K562 (cell line): ENCODE results near the gene PILRA. TPM values are rescaled to one million over a fixed set of nuclear protein-coding genes. Genes with fewer than 3 reads are reported as not detected.
A peak's percentile ranks its signal among the peaks of the same experiment; 100 is the strongest.

ENCODE experiments used
- ATAC-seq: fragments of 200-7000 bp; cut with Tn5 transposase; 3 replicates; pipeline ENCODE4 v1.9.1; 2020; ENCODE audit warnings: moderate library complexity
- BruUV-seq: library from RNA; stranded (reverse); fragments of 400-500 nt; replicated peaks from 2 replicates; lab custom pipeline; 2021; lab: Mats Ljungman, UMichigan
- CTCF ChIA-PET: fragments of 300-600 bp; formaldehyde crosslinking; extraction: SDS; loops from one replicate; lab custom pipeline; 2021; ENCODE audit warnings: low intra/inter-chr PET ratio; lab: Yijun Ruan, JAX
- POLR2A ChIA-PET: fragments of 300-600, 350-650 bp; sonication (Branson Sonifier 250); formaldehyde crosslinking; extraction: SDS; loops from one replicate; lab custom pipeline; 2021; ENCODE audit warnings: antibody characterized with exemption, inconsistent platforms; lab: Yijun Ruan, JAX
- DNase-seq, 4 experiments: peaks; one replicate each; pipeline versions ENCODE4 v3.0.0 to v3.0.0-alpha.2; 2011 to 2018; ENCODE audit warnings: low spot score in 3 of 4, mixed read lengths in 3 of 4; ENCODE audit errors: extremely low read depth in 1 of 4
- FAIRE-seq: peaks from 2 replicates; lab custom pipeline; 2011; peaks lifted over from hg19 to GRCh38; lab: Jason Lieb, UNC
- H2AFZ ChIP-seq: 2 replicates; pipeline ENCODE4 v1.6.0; 2011; ENCODE audit warnings: low read depth, low read length, control low read depth, inconsistent platforms
- H3K27ac ChIP-seq: fragments of 200-600 bp; 3 replicates; pipeline ENCODE4 v1.8.0; 2011; ENCODE audit warnings: low read depth, mild to moderate bottlenecking, control low read depth, inconsistent platforms, low read length, moderate library complexity, mixed read lengths; ENCODE audit errors: extremely low read depth
- H3K27me3 ChIP-seq, 2 experiments: fragments of 300-600 bp in 1 of 2; 2 replicates in 1 of 2; 3 replicates in 1 of 2; pipeline versions ENCODE4 v1.6.0 to v1.8.0; 2011; ENCODE audit warnings: inconsistent platforms in 2 of 2, low read length in 2 of 2, mild to moderate bottlenecking in 1 of 2, mixed read lengths in 1 of 2, moderate library complexity in 1 of 2; ENCODE audit not compliant: control insufficient read depth in 2 of 2, insufficient read depth in 2 of 2
- H3K36me3 ChIP-seq: fragments of 300-600 bp; 3 replicates; pipeline ENCODE4 v1.8.0; 2011; ENCODE audit warnings: mild to moderate bottlenecking, low read length, inconsistent platforms; ENCODE audit not compliant: control insufficient read depth, insufficient read depth
- H3K4me1 ChIP-seq, 2 experiments: fragments of 200-600 bp in 1 of 2; replicated peaks in 1 of 2; 2 replicates in 1 of 2; 3 replicates in 1 of 2; pipeline versions ENCODE4 v1.5.1 to v1.8.0; 2011; ENCODE audit warnings: inconsistent platforms in 2 of 2, low read length in 2 of 2, mild to moderate bottlenecking in 1 of 2, mixed read lengths in 1 of 2, moderate library complexity in 1 of 2; ENCODE audit not compliant: control insufficient read depth in 2 of 2, insufficient read depth in 2 of 2
- H3K4me2 ChIP-seq: 2 replicates; pipeline ENCODE4 v1.6.1; 2011; ENCODE audit warnings: low read length, control low read depth, inconsistent platforms, mixed read lengths; ENCODE audit not compliant: insufficient read depth
- H3K4me3 ChIP-seq: fragments of 200-600 bp; sonication (generic), shearing (Covaris generic); 2 replicates; pipeline ENCODE4 v1.5.1; 2016; ENCODE audit warnings: control low read depth, inconsistent platforms
- H3K79me2 ChIP-seq: fragments of 200-600 bp; 3 replicates; pipeline ENCODE4 v1.8.0; 2011; ENCODE audit warnings: low read length, inconsistent platforms; ENCODE audit not compliant: control insufficient read depth, insufficient read depth
- H3K9ac ChIP-seq, 2 experiments: 2 replicates each; pipeline versions ENCODE4 v1.6.0 to v1.6.1; 2011; ENCODE audit warnings: low read depth in 2 of 2, low read length in 2 of 2, control low read depth in 1 of 2, inconsistent platforms in 1 of 2, mild to moderate bottlenecking in 1 of 2, mixed read lengths in 1 of 2; ENCODE audit not compliant: insufficient read depth in 1 of 2
- H3K9me1 ChIP-seq: one replicate; pipeline ENCODE4 v1.6.0; 2011; ENCODE audit warnings: inconsistent platforms, mild to moderate bottlenecking, low read length, moderate library complexity; ENCODE audit not compliant: control insufficient read depth, insufficient read depth
- H3K9me3 ChIP-seq: replicated peaks from 2 replicates; pipeline ENCODE4 v1.5.1; 2011; ENCODE audit warnings: low read depth, low read length, inconsistent platforms; ENCODE audit not compliant: control insufficient read depth, insufficient read depth
- H4K20me1 ChIP-seq: replicated peaks from 2 replicates; pipeline ENCODE4 v1.6.1; 2011; ENCODE audit warnings: low read length, inconsistent platforms, mixed read lengths; ENCODE audit not compliant: control insufficient read depth, insufficient read depth
- ARHGAP35 ChIP-seq: fragments of 450-650 bp; IDR thresholded peaks from 2 replicates; pipeline ENCODE4 v1.6.1; 2018; ENCODE audit not compliant: partially characterized antibody
- DNMT1 ChIP-seq: fragments of 450-650 bp; IDR thresholded peaks from 2 replicates; pipeline ENCODE4 v1.6.1; 2016; ENCODE audit warnings: antibody characterized with exemption, mild to moderate bottlenecking
- HMGXB4 ChIP-seq: sonication (generic); formaldehyde crosslinking; IDR thresholded peaks from 2 replicates; pipeline ENCODE4 v1.8.1; 2023; ENCODE audit warnings: mild to moderate bottlenecking, missing genetic modification reagents
- IFI16 ChIP-seq: fragments of 250-450 bp; sonication (Bioruptor Pico); IDR thresholded peaks from 2 replicates; pipeline ENCODE4 v2.1.2; 2022; ENCODE audit warnings: mild to moderate bottlenecking, inconsistent platforms
- NCOA1 ChIP-seq: fragments of 450-650 bp; IDR thresholded peaks from 2 replicates; pipeline ENCODE4 v1.6.1; 2016; ENCODE audit warnings: low read depth
- NFRKB ChIP-seq: fragments of 450-650 bp; IDR thresholded peaks from 2 replicates; pipeline ENCODE4 v1.6.1; 2016; ENCODE audit warnings: low read depth
- NR4A1 ChIP-seq, 2 experiments: fragments of 250-450 bp in 1 of 2; fragments of 450-650 bp in 1 of 2; sonication (Bioruptor Pico) in 1 of 2; IDR thresholded peaks; 2 replicates each; pipeline versions ENCODE4 v1.4.0 to v1.6.1; 2016 to 2020; ENCODE audit warnings: mild to moderate bottlenecking in 2 of 2, missing compliant biosample characterization in 1 of 2, missing genetic modification characterization in 1 of 2, moderate library complexity in 1 of 2
- POLR2B ChIP-seq: fragments of 450-650 bp; IDR thresholded peaks from 2 replicates; pipeline ENCODE4 v1.6.1; 2018; ENCODE audit warnings: low read depth; ENCODE audit not compliant: partially characterized antibody
- RBM14 ChIP-seq: fragments of 200-400 bp; formaldehyde crosslinking; IDR thresholded peaks from 2 replicates; pipeline ENCODE4 v1.6.1; 2018; ENCODE audit warnings: low read depth, mild to moderate bottlenecking, low read length, moderate library complexity, borderline replicate concordance; ENCODE audit not compliant: insufficient read depth
- SAFB2 ChIP-seq: fragments of 200-400 bp; formaldehyde crosslinking; IDR thresholded peaks from 2 replicates; pipeline ENCODE4 v1.6.1; 2018; ENCODE audit warnings: borderline replicate concordance, low read length, low read depth, moderate library complexity; ENCODE audit not compliant: severe bottlenecking
- USF2 ChIP-seq: sonication (generic); formaldehyde crosslinking; IDR thresholded peaks from 2 replicates; pipeline ENCODE4 v1.5.0; 2020; ENCODE audit warnings: missing genetic modification reagents
- ZNF184 ChIP-seq: sonication (generic); formaldehyde crosslinking; IDR thresholded peaks from 2 replicates; pipeline ENCODE4 v1.5.0; 2020; ENCODE audit warnings: missing genetic modification reagents
- ZNF384 ChIP-seq: IDR thresholded peaks from 2 replicates; pipeline ENCODE4 v1.6.1; 2012; ENCODE audit warnings: low read depth, low read length, improper control_type of control experiment
- ZNF589 ChIP-seq: fragments of 200-800 bp; sonication (Bioruptor generic); IDR thresholded peaks from 2 replicates; pipeline ENCODE4 v1.6.1; 2016; ENCODE audit warnings: low read depth, missing genetic modification characterization, missing compliant biosample characterization
- ZNF655 ChIP-seq: fragments of 250-450 bp; sonication (Bioruptor Pico); IDR thresholded peaks from 2 replicates; pipeline ENCODE4 v1.5.0; 2021
- in situ Hi-C: fragments of 300-500 bp; cut with MboI; formaldehyde crosslinking; loops from 4 replicates; pipeline ENCODE4 v1.15.0; 2018; ENCODE audit warnings: inconsistent platforms, mixed read lengths
- intact Hi-C: fragments of 100-400 bp; cut with micrococcal nuclease; formaldehyde crosslinking; loops from 2 replicates; pipeline ENCODE4 v1.14.2; 2022
- polyA plus RNA-seq, 8 experiments: library from polyadenylated mRNA; depleted of rRNA in 4 of 8; stranded (reverse) in 5 of 8; unstranded in 3 of 8; fragments of >200 nt; fragmentation: Nextera tagmentation in 2 of 8; fragmentation: Illumina TruSeq in 1 of 8; extraction: Ambion mirVana in 2 of 8; extraction: Trizol in 1 of 8; gene quantifications; 2 replicates each; pipeline versions ENCODE4 v1.2.1 to v1.2.3, GENCODE V29; 2011 to 2014; ENCODE audit warnings: inconsistent platforms in 1 of 8, missing spikeins in 1 of 8
- total RNA-seq, 7 experiments: library from RNA; depleted of rRNA in 6 of 7; stranded (reverse); fragments of >200 nt in 6 of 7; fragmentation: Illumina TruSeq in 2 of 7; extraction: Trizol in 2 of 7; gene quantifications; 2 replicates each; pipeline versions ENCODE4 v1.2.1 to v1.2.3, GENCODE V29; 2011 to 2021; ENCODE audit warnings: low replicate concordance in 1 of 7
- TF ChIP-seq, protein P1 (sequence below): fragments of 250-450 bp; sonication (Bioruptor Pico); IDR thresholded peaks from 2 replicates; pipeline ENCODE4 v1.5.0; 2021; ENCODE audit warnings: mild to moderate bottlenecking, moderate library complexity

PILRA gene
- total and polyA plus RNA-seq, 9 of the 15 experiments (the other 6 are each of a cell fraction or from before 2014, with no cell fraction given): 0.13 to 1.8 (median 0.62) TPM

DNA sequence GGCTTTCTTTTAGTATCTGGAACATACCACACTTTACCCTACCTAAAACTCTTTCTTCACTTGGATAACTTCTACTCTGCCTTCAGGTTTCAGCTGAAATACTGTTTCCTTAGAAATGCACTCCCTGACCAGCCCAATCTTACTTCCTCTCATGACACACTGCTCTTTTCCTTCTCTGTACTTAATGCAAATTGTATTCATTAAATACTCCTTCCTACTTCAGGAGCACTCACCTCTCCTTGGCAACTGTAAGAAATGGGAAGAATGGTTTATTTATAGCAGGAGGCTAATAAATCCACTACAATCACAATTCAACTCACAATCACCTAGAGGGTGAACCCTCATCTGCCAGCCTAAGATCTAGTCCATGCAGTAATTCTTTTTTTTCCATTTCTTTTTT is 40.1 kb downstream of the PILRA start:
- POLR2A ChIA-PET: interaction anchor here (4.2 kb wide), 1 partner anchor 16 kb away, joined by 33 read pairs; the partner anchor contains the start of genes MEPCE and ZCWPW1
- in situ Hi-C loops: no loop called here
- intact Hi-C loops: no loop called here
- Histone ChIP-seq H3K9me3 (no peaks in the 10 kb centered on the region), H3K79me2 (no peaks in the 10 kb centered on the region), H3K4me2 (no peak overlapping the region), H3K4me1 (no peaks in the 10 kb centered on the region), H3K9me1 (no peaks in the 10 kb centered on the region), H3K9ac (no peak overlapping the region), H3K27me3 (peaks cover 11 to 20% of the 10 kb centered on the region in 2 experiments; a peak in 4 of 5 replicates), H4K20me1 (no peaks in the 10 kb centered on the region; the same call in 1 of the 2 replicates), H3K27ac (no peak overlapping the region), H3K36me3 (no peaks in the 10 kb centered on the region), H3K4me3 (no peak overlapping the region), H2AFZ (peak overlapping the region; percentile 29; the same call in 1 of the 2 replicates)
- BruUV-seq: no TSS peak
- DNase-seq (no peak), FAIRE-seq (peak; percentile 63), ATAC-seq (peak; percentile 36; the same call in 1 of the 3 replicates)
- CTCF ChIA-PET: no interaction called here
- TF ChIP-seq ZNF655 (no peak), IFI16 (CRISPR knock-in tag) (no peak), ZNF589 (no peak), ZNF384 (no peak), DNMT1 (no peak), RBM14 (no peak), ARHGAP35 (no peak), NR4A1 (CRISPR knock-in tag; IDR thresholded peaks at IDR 0.05) (no peak), NR4A1 (tag; IDR thresholded peaks at IDR 0.05) (no peak), ZNF184 (no peak), NFRKB (no peak), NCOA1 (no peak), SAFB2 (no peak), HMGXB4 (CRISPR knock-in tag) (no peak), USF2 (CRISPR knock-in tag) (no peak), POLR2B (no peak)
- TF ChIP-seq, protein P1, sequence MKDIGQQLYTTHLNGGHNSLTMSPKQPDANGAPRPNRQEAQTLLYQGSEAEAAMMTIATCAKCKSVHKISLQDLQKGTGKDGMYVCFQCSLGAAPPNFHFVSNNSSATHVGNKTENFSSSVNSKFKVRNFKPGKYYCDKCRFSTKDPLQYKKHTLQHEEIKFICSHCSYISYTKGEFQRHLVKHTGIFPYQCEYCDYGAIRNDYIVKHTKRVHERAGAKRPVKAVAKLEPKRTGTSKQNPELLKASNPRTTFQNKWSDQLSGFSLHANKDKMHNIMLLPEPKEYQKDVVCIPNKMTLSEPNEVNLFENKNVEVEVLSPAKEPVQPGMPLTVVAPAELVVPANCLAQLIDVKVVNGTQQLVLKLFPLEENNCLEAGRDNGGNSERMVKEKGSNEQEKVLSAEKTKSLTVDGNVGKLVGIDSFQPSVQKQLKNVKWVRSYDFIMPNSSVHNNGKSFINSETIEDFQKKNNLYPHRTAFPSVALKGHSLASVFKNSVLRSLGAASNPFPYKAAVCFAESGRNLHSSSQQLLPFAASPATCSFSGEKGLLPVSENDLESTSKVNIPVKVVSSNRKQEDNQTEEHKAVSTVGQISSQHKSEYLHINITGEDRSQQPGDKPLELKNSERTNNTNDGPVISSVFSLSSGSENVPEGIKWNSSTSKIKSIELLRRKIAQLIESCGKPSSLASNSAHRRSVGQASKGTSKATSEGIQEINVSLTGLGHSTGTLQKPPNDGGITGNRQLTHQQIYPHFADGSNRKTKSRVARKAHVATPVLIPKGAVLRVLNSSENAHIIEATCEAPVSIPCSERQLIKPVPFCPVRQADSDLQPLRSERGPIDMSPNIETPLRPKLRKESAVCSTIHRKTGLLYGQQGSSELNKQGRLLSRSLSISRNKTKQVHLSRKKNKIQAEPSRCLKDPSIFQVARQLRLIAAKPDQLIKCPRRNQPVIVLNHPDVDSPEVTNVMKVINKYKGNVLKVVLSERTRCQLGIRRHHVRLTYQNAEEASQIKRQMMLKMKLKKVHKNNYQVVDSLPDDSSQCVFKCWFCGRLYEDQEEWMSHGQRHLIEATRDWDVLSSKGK: no peak
